HL-60/S4 treated with retinoic acid at 250 ng/mL for 4 days and 3 days (cell line): ENCODE data around the gene CMBL.
"Not testable (repeated sequence)": the region's sequence is repeated elsewhere in the genome, so short reads cannot be mapped to it uniquely, and the experiment has no call there.

Source experiments
- in situ Hi-C: fragments of 300-500 bp; cut with MboI; formaldehyde crosslinking; loops from 2 replicates; pipeline ENCODE4 v1.7.0; 2022; ENCODE audit warnings: low sequenced_read_pairs

CMBL gene

DNA sequence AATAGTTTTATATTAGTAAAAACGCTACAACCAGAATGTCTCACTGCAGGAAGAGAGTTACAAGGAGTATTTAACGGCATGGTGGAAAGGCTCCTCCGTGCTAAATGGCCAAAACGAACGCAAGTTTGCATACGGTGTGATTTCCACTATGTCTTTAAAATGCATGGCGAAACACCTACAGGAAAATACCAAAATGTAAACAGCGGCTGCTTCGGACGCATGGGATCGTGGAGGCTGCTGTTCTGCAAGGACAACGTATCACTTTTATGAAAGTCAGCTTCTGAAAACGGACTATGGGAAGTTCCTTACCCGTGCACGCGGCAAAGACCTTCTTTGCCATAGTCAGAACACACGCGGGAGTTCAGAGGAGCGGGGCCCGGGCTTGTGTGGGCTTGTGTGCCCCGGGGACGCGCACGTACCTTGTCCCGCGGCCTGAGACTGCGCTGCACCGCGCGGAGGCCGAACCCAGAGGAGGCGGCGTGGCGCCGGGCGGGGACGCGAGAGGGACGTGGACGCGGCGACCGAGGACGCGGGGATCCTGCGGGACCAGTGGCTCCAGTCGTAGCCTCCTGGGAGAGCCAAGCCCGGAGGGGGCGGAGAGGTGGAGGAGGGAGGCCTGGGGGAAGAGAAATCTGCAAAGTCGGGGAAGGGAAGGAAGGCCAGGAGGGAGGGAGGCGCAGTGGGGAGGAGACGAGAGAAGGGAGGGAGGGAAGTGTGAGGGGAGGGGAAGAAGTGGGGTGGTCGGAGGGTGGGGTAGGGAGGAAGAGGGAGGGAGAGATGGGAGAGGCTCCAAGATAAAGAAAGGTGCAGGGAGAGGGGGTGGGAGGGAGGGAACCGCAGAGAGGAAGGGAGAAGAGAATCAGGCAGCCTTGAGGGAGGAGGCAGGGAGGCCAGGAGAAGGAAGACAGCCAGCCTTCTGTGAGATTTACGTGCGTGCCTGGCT is at the start of gene CMBL:
Gene CMBL (minus strand): TSS at position 697 of the 943 bp plus-strand sequence. CDS start 17,140 bp downstream, outside the sequence.
- in situ Hi-C loops = no loop called here

DNA sequence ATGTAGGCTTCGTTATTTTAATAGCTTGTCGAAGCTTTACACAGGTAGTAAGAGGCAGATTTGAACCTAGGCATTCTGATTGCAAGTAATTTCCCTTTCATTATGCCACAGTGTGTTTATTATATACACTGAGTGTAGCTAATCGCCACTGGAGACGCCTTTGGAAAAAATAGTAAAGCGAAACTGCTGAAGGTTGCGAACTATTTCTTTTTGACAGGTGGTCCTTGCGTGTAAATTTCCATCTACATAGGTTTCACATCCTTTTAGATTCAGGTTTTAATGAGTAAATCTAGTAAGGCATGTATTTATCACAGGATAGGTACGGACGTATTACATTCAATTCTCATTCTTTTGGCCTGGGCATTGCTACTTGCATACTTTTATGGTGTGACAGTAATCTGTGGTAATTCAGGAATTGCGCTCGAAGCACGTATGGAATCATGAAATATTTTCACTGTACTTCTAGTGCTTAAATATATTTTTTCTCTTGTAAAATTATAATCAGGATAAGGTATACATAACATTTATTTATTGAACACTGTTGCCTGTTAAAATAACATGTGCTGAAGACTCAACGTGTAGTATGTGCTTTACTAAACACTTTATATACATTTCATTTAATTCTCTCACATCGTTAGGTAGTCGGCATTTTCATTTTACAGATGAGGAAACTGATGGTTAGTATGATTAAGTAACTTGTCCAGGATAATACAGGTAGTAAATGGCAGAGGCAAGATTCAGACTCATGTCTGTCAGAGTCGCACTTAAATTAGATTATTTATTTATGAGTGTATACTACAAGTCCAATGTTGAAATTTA is 47.6 kb upstream of the CMBL start:
- in situ Hi-C loops = no loop called here

DNA sequence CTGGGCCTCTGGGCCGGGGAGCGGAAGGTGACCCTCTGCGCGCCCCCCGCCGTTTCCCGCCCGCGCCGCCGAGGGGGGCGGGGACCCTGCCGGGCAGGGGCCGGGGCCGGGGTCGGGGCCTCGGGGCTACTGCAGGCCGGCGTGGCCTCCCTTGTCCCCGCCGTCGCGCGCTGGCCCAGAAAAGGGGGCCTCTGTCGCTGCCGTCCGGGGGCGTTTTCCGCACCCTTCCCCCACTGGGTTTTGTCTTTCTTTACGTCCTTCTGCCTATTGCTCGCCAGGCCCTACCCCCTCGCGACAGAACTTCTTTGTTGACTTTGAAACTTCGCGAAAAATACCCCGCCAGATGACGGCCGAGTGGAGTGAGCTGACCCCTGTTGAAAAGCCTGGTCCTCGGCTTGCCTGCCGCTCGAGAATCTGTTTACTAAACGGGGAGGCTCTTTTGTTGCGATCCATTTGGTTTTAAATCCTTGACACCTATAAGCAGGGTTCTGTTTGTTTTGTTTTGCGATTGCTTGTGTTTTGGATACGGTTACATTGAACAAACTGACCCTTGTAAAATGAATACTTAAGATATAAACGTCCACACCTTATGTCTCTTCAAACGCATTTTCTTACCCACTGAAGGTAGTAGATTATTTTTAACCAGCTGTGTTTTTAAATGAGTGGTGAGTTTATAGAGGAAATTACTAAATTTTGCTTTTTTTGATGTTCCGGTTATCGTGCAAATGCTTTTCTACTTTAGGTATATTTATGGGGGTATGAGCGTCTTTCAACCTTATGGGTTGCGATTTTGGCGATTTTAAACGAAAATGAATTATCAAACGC is 46.6 kb upstream of the CMBL start:
- in situ Hi-C loops = no loop called here

DNA sequence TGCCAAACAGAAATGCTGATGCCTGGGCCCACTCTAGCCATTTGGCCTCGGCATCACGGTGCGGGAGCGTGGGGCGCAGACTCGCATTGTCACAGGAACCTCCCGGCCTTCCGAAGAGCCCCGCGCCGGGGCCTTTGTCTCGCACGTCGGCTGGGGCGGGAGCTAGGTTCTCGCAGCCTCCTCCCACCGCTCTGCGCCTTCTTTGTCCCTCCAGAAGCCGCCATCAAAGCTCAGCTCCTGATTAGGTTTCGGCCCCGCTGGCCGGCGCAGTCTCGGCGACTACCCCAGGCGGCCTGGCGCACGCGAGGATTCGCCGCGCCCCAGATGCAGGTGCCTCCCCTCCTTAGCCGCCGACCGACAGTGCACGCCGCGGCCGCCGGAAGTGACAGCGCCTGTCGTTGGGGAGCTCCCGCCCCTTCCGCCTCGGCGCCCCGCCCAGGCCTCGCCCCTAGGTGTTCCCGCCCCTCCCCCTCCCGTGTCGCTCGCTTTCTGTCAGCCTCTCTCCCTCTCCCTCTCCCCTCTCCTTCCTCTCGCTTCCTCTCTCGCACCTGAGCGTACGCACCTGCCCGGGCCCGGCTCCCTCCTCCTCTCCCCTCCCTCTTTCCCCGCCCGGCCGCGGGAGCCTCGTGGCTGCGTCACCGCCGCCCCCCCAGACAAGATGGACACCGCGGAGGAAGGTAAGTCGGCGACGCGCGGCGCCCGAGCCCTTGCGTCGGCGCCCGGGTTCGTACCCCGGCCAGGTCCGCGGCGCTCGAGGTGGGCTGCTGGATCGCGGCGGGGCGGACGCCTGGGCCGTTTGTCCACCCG is 45.7 kb upstream of the CMBL start, which contains the start of gene MARCHF6:
Gene MARCHF6 (plus strand): TSS at position 455 of the 807 bp plus-strand sequence. CDS start 204 bp downstream, at position 659.
- in situ Hi-C loops = no loop called here

DNA sequence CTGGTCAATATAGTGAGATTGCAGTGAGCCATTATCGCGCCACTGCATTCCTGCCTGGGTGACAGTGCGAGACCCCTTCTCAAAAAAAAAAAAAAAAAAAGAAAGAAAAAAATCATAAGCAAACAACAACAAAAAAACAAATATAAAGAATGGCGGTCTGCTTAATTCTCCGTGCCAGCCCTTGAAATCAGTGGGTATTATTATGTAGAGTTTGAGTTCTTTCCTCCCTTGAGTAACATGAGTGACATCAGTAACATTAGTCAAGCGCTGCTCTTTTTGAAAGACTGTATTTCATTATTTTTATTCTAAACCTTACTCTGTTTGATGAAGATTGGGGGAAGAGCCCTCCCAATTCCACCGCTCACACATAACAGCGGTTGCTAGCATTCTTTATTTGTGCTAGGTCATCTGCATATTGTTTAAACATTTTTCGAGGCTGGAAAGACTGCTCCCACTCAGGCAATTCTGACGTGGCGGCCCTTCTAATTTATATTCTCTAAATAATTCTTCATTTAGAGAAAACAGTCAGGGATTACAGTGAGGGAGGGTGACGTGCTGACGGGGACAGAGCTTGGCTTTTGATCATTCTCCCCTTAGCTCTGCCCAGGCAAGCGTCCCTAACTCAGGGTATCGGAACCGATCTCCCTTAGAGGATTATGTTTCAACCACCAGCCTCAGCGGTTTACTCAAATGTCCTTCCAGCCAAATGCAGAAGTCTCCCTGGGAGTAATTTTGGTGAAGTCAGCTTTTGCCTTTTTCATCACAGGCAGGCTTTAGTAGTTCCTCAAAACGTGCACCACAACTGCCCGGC is 44.9 kb upstream of the CMBL start:
- in situ Hi-C loops = no loop called here

DNA sequence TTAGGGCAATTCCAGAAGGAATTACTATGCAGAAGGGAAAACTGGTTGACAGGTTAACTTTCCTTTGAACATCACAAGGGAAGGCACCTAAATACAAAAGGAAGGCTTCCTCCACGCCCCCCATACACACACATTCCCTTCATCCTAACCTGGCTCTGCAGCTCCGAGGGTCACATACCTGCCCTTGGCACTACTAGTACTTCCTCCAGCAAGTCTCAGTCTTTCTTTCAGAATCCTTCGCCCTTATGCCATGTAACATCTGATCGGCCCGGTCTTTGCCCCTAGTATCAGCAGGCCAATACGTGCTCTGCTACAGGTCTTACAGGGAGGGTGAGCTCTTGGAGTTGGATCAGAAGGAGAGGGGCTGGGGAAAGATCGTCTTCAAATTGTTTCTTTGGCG is 44.2 kb upstream of the CMBL start:
- in situ Hi-C loops = no loop called here

DNA sequence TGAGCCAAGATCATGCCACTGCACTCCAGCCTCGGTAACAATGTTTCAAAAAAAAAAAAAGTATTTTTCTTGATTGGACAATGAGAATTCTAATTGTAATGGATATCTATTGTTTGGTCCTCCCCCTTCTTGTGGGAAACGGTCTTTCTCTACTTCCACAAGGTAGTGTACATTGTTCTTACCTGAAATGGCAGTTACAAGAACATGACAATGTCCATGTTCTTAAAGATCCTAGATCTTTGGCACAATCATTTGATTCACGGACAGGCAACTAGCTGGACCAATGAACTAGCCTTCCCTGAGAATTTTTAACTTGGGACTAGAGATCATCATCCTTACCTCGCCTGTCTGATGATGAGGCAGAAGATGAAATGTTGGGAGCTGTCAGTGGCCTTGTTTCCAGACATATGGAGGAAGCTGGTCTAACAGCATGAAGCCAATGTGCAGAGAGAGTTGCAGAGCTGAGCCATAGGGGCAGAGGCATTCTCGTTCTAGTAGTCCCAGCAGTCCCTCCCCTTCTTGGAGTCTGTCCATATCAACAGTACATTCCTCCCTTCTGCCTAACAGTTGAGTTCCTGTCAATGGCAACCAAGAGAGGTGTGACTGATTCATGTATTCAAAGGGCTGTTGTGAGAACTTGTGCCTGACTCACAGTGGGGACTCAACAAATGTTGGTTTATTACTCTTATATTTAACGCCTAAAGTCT is 43.6 kb upstream of the CMBL start:
- in situ Hi-C loops = no loop called here

DNA sequence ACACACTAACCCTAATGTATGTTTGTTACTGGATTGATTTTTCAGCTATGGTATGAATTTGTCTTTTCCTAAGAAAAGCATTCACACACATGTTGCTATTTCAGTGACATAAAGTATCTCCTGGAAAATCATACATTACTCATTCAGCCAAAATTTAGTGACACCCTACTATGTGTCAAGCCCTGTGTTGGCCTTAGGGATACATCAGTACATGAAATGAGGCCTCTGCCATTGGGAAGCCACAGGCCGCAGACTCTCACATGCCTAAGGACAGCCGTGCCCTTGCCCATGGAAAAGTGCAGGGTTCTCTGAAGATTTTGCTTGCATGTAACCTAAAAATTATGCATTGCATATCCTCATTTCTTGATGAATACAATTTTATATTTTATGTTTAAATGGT is 40.6 kb upstream of the CMBL start:
- in situ Hi-C loops = no loop called here

DNA sequence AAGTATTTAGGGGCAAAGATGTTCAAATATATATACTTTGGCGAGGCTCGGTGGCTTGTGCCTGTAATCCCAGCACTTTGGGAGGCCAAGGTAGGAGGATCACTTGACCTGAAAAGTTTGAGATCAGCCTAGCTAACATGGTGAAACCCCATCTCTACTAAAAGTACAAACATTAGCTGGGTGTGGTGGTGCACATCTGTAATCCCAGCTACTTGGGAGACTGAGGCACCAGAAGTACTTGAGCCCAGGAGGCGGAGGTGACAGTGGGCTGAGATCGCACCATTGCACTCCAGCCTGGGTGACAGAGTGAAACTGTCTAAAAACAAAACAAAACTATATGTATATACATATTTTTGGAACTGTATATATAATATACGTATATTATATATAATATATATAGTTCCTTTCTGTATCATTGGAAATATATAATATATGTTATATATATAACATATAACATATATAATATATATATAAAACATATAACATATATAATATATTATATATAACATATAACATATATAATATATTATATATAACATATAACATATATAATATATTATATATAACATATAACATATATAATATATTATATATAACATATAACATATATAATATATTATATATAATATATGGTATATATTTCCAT is 36.9 kb upstream of the CMBL start:
- in situ Hi-C loops = not testable (repeated sequence)

DNA sequence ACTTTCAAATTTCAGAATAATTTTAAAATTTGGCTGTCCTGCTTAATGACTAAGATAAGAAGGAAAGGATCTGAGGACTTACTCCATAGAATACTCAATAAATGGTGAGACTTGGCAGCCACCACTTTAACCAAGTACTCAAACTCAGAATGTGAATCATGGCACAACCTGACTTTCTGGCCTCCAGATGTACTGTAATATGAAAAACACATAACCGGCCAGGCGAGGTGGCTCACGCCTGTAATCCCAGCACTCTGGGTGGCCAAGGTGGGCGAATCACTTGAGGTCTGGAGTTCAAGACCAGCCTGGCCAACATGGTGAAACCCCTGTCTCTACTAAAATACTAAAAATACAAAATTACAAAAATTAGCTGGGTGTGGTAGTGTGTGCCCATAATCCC is 35.8 kb upstream of the CMBL start:
- in situ Hi-C loops = no loop called here

DNA sequence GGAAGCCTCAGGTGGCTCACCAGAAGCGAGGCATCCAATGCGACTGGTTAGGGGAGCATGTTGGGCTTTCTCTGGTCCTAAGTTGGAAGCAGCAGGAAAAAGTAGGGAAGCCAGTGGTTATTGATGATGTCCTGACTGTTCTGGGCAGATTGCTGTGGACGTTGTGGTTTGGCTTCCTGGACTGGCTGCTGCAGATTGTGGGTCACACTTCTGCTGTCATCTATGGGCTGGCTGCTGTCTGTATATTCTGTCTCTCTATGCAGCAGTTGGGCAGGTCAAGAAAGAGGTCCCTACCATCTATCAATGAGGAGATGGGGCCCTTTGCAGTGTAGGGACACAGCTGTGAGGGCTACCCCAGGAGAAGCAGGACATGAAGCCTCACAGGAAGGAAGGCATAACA is 32.3 kb upstream of the CMBL start:
- in situ Hi-C loops = no loop called here

DNA sequence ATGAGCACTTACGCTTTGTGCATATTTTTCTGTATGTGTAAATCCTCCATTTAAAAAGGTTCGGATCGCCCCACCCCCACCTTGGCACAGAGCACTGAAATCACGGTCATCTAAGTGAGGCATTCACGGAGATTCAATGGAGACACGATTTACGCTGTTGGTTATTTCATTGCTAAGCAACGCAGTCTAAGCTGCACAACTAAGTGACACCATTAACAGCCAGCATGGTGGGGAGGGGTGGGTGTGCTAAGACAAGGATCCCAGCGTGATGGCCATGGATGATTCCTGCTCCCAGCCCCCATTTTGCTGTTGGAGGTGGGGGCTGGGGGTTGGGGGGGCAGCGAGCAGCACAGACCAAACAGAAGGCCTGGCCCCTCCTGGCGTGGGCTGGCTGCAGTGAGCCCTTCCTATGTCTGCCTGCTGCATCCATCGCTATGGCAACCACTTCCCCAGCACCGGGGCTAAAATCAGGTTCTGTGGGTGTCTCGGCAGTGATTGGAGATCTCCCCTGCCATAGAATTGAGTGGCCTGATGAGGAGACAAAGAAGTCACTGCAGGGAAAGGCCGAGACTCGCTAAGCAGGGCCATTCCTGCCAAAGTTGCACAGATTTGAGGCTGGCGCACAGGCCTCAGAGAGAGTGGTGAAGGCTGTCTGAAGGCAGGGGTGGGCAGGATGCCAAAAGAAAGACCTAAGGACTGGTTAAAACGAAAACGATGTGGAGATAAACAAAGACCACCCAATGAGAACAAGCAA is 31.5 kb upstream of the CMBL start:
- in situ Hi-C loops = no loop called here

DNA sequence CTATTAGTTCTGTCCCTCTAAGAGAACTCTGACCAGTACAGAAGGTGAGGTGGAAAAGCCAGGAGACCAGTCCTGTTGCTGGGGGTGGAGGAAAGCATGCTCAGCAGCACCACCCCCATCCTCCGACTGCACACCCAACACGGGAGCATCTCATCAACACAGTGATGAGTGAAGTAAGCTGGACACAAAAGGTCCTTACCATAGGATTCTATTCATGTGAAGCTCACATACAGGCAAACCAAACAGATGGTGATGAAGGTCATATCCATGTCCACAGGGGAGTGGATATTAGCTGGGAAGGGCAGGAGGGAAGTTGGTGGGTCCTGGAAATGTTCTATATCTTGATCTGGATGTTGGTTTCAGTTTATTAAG is 31.0 kb upstream of the CMBL start:
- in situ Hi-C loops = no loop called here

DNA sequence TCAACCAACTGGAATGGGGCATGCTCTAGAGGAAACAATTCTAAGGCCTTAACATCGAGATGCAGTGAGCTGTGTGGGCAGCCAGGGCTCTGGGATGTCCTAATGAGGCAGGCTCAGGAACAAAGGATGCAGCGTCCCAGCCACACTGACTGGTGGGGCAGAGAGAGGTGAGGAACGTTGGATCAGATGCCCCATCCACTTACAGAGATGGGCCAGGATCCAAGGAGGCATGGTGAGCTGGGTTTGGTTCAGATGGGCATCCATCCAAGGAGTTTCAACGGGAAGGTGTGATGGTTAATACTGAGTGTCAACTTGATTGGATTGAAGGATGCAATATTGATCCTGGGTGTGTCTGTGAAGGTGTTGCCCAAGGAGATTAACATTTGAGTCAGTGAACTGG is 30.3 kb upstream of the CMBL start:
- in situ Hi-C loops = no loop called here

DNA sequence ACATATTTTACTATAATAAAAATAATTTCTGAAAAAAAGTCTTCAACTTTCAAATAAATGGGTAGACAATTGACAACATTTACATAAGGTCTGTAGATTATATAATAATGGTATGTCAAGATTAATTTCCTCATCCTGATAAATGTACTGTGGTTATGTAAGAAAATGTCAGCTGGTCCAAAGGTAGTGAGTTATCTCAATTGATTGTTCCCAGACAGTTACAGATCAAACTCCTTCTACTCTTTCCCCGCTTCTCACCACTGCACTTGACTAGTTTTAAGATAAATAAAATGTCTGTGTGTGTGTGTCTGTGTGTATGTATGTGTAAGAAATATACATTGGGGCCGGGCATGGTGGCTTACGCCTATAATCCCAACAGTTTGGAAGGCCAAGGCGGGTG is 29.4 kb upstream of the CMBL start:
- in situ Hi-C loops = no loop called here

DNA sequence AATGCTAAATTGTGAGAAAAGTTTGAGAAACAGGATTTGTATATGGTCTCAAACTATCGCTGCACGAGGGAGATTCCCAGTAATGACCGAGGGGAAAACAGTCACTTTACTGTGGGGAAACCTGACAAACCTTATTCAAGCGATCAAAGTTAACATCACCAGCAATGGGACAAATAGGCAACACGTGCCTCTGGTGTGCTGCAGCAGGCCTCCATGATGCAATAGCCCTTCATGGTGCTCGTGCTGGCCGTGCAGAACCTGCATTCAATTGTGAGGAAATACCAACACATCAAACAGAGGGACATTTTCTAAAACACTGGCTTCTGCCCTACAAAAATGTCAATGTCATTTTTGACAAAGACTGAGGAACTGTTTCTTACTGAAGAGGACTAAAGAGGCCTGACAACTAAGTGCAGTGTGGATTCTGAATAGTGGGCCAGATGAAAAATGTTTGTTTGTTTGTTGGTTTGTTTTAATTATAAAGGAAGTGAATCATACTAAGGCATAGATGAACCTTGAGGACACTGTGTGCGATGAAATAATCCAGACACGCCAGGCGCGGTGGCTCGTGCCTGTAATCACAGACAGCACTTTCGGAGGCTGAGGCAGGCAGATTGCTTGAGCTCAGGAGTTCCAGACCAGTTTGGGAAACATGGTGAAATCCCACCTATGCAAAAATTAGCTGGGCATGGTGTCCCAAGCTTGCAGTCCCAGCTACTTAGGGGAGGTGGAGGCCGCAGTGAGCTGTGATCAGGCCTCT is 28.2 kb upstream of the CMBL start:
- in situ Hi-C loops = no loop called here

DNA sequence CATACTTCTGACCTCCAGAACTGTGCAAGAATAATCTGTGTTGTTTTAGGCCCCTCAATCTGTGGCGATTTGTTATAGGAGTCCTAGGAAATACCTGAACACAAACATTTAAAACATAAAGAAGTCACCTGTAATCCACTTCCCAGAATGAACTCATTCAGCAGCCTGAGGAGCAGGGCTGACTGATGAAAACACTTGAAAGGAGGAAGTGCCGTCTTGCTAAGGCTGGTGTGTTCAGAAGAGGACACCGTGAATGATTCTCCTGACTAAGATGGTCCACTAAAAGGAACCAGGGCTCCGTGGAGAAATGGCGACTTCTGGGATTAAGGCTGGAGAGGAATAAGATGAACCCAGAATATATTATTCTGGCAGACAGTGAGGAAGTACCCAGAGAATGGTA is 27.1 kb upstream of the CMBL start:
- in situ Hi-C loops = no loop called here
